Activated CD4-positive, alpha-beta T cell treated with anti-CD3 and anti-CD28 coated beads for 48 hours (primary cell): Measurements from ENCODE around the gene GSTT2.
A peak's percentile ranks its signal among the peaks of the same experiment; 100 is the strongest.
"Not testable (repeated sequence)": the region's sequence is repeated elsewhere in the genome, so short reads cannot be mapped to it uniquely, and the experiment has no call there.

Experiments used
- DNase-seq: peaks from one replicate; pipeline ENCODE4 v3.0.0-alpha.2; 2020

The GSTT2 gene

GRCh38 chr22:23974836-23975352 lies 5.0 kb upstream of the GSTT2 start:
- not testable (repeated sequence) for DNase-seq

- DNase-seq: not testable (repeated sequence)
These were observed 2.6 kb upstream of the GSTT2 start for GRCh38 chr22:23977304-23977703.

- DNase-seq: not testable (repeated sequence)
These were observed 633 bp downstream of the GSTT2 start for GRCh38 chr22:23980567-23980966.

GRCh38 chr22:23984430-23984829 lies 4.5 kb downstream of the GSTT2 start:
- peak; percentile 21 for DNase-seq

GRCh38 chr22:23986089-23986488 lies 6.2 kb downstream of the GSTT2 start:
- DNase-seq: not testable (repeated sequence)

GRCh38 chr22:23986538-23987178 lies 6.7 kb downstream of the GSTT2 start:
- DNase-seq: not testable (repeated sequence)

GRCh38 chr22:23989583-23990244 lies 9.8 kb downstream of the GSTT2 start:
- DNase-seq: peak; percentile 1

GRCh38 chr22:23993080-23993479 lies 13.1 kb downstream of the GSTT2 start:
- DNase-seq: not testable (repeated sequence)

GRCh38 chr22:23993581-23994177 lies 13.7 kb downstream of the GSTT2 start:
- not testable (repeated sequence) for DNase-seq

GRCh38 chr22:23997092-23997491 lies 17.2 kb downstream of the GSTT2 start:
- no peak for DNase-seq

- DNase-seq: not testable (repeated sequence)
These were observed 19.8 kb downstream of the GSTT2 start for GRCh38 chr22:23999779-24000178.

- no peak for DNase-seq
These were observed 21.4 kb downstream of the GSTT2 start for GRCh38 chr22:24001314-24001713.

GRCh38 chr22:24002272-24002671 lies 22.3 kb downstream of the GSTT2 start:
- DNase-seq: no peak

- no peak for DNase-seq
These were observed 22.9 kb downstream of the GSTT2 start for GRCh38 chr22:24002851-24003250.

GRCh38 chr22:24003887-24004286 lies 24.0 kb downstream of the GSTT2 start:
- DNase-seq: no peak

GRCh38 chr22:24005201-24005600 lies 25.3 kb downstream of the GSTT2 start, which contains the start of gene GSTT4:
Gene GSTT4 (minus strand): TSS chr22:24005453. CDS start chr22:24005356, 97 bp downstream.
- no peak for DNase-seq

- DNase-seq: no peak
These were observed 26.4 kb downstream of the GSTT2 start for GRCh38 chr22:24006207-24006913.

GRCh38 chr22:24006914-24007214 lies 26.9 kb downstream of the GSTT2 start:
- no peak for DNase-seq

- no peak for DNase-seq
These were observed 27.5 kb downstream of the GSTT2 start for GRCh38 chr22:24007253-24008021.

GRCh38 chr22:24008022-24008283 lies 28.0 kb downstream of the GSTT2 start:
- DNase-seq: no peak

GRCh38 chr22:24008381-24009226 lies 28.7 kb downstream of the GSTT2 start:
- no peak for DNase-seq
